NCI-H345 treated with DMSO at 0.1 percent for 48 hours (cell line): ENCODE results near the gene CYBB.

ENCODE experiments used
- DNase-seq: peaks from one replicate; lab custom pipeline; 2025; ENCODE audit not compliant: unreplicated experiment; lab: John Stamatoyannopoulos, UW

CYBB gene

GRCh38 chrX:37834937-37835336 is 55.1 kb downstream of the CYBB start:
- DNase-seq = no peak

GRCh38 chrX:37840931-37841330 is 61.1 kb downstream of the CYBB start:
- no peak for DNase-seq

GRCh38 chrX:37844622-37845021 is 64.8 kb downstream of the CYBB start:
- DNase-seq = no peak

- DNase-seq = no peak
Observed at GRCh38 chrX:37846141-37846540, 66.3 kb downstream of the CYBB start.

GRCh38 chrX:37846558-37846933 is 66.7 kb downstream of the CYBB start:
- DNase-seq = no peak

GRCh38 chrX:37846934-37847732 is 67.3 kb downstream of the CYBB start, which contains the start of gene DYNLT3:
TSS of gene DYNLT3 (minus strand) at chrX:37847571. CDS start at chrX:37847510, 61 bp downstream.
- peak; percentile 86 for DNase-seq

- DNase-seq = no peak
Observed at GRCh38 chrX:37847733-37848197, 67.9 kb downstream of the CYBB start.

GRCh38 chrX:37854148-37854547 is 74.3 kb downstream of the CYBB start:
- DNase-seq = no peak

GRCh38 chrX:37854748-37855147 is 74.9 kb downstream of the CYBB start:
- DNase-seq = no peak

GRCh38 chrX:37860721-37861120 is 80.9 kb downstream of the CYBB start:
- no peak for DNase-seq

GRCh38 chrX:37862851-37863250 is 83.0 kb downstream of the CYBB start:
- DNase-seq = no peak
